Activated CD4-positive, alpha-beta T cell treated with anti-CD3 and anti-CD28 coated beads, Interleukin-2, amount 10 ng/mL, durations not matched to agents 24 days and 14 days (primary cell): ENCODE results near the gene LAGE3. TPM values are rescaled to one million over a fixed set of nuclear protein-coding genes. Genes with fewer than 3 reads are reported as not detected.

ENCODE experiments used
- DNase-seq: peaks from one replicate; pipeline ENCODE4 v3.0.0; 2022
- H3K27ac Mint-ChIP-seq: one replicate; pipeline ENCODE4 v1.8.0; 2022; ENCODE audit warnings: mild to moderate bottlenecking, mixed read lengths
- H3K27me3 Mint-ChIP-seq: one replicate; pipeline ENCODE4 v1.8.0; 2022; ENCODE audit warnings: mixed read lengths
- H3K36me3 Mint-ChIP-seq: one replicate; pipeline ENCODE4 v1.8.0; 2022; ENCODE audit warnings: low read depth, mild to moderate bottlenecking, mixed read lengths
- H3K4me1 Mint-ChIP-seq: one replicate; pipeline ENCODE4 v1.8.0; 2021; ENCODE audit warnings: mixed read lengths
- H3K4me3 Mint-ChIP-seq: one replicate; pipeline ENCODE4 v1.8.0; 2022; ENCODE audit warnings: mild to moderate bottlenecking, moderate library complexity, mixed read lengths
- H3K9me3 Mint-ChIP-seq: one replicate; pipeline ENCODE4 v1.8.0; 2021; ENCODE audit warnings: mixed read lengths
- intact Hi-C: fragments of 100-400 bp; cut with micrococcal nuclease; formaldehyde crosslinking; loops from one replicate; pipeline ENCODE4 v1.15.1; 2023
- total RNA-seq: library from RNA; stranded (reverse); gene quantifications from 2 replicates; pipeline ENCODE4 v1.2.3, GENCODE V29; 2022

The LAGE3 gene
- total RNA-seq, 1 donor from 2014 or later: 53.1 TPM

DNA sequence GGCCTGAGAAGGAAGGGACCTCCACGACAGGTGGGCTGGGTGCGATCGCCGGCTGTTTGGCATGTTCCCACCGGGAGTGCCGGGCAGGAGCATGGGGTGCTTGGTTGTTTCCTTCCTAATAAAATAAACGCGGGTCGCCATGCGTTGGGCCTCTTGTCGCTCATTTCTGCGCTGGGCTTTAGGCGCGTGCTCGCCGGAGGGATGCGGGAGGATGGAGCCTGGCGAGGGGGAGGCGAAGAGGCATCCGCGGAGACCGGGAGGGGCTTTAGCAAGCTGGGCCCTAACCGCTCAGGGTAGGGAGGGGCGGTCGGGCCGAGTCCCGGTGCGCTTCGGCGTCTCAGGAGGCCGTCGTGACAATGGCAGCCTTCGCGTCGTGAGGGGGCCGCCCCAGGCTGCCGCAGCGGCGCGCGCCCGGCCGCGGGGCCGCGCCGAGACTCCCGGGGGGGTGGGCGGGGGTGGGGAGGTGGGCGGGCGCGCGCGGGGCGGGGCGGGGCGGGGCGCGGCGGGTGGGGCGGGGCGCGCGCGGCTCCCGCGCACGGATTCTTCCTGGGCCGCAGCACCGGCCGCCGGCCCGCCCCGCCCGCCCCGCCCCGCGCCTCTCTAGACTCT is 42.6 kb downstream of the LAGE3 start:
- Mint-ChIP-seq H3K9me3 (no peaks in the 10 kb centered on the region), H3K36me3 (peaks cover 35% of the 10 kb centered on the region), H3K4me1 (peaks cover 15% of the 10 kb centered on the region), H3K27me3 (no peaks in the 10 kb centered on the region), H3K27ac (peak overlapping the region; percentile 92), H3K4me3 (peak overlapping the region; percentile 85)
- peak; percentile 84 for DNase-seq
- intact Hi-C loops: loop anchor here (5.0 kb wide), 2 partner anchors 39 to 56 kb away; partner anchors contain the start of genes RPL10 and SLC10A3

DNA sequence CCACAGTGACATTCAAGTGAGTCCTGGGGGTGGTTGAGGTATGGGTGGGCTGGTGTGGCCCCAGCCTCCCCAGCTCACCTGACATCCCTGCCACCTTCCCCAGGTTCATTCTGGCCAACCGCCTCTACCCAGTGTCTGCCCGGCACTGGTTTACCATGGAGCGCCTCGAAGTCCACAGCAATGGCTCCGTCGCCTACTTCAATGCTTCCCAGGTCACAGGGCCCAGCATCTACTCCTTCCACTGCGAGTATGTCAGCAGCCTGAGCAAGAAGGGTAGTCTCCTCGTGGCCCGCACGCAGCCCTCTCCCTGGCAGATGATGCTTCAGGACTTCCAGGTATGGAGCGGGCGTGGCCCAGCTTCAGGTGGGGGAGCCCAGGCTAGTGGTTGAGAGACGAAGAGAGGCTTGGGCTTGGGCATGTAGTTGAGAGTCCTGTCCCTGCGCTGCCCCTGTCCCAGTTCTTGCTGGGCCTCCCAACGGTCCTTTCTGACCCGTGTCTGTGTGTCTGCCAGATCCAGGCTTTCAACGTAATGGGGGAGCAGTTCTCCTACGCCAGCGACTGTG is 43.8 kb downstream of the LAGE3 start:
- no peaks in the 10 kb centered on the region for H3K27me3 Mint-ChIP-seq
- H3K9me3 Mint-ChIP-seq: no peaks in the 10 kb centered on the region
- H3K4me3 Mint-ChIP-seq: no peak overlapping the region
- peaks cover 33% of the 10 kb centered on the region for H3K36me3 Mint-ChIP-seq
- intact Hi-C loops: loop anchor here (5.0 kb wide), 2 partner anchors 38 to 57 kb away; partner anchors contain the start of genes RPL10 and SLC10A3
- peaks cover 20% of the 10 kb centered on the region for H3K4me1 Mint-ChIP-seq
- H3K27ac Mint-ChIP-seq: no peak overlapping the region
- no peak for DNase-seq

DNA sequence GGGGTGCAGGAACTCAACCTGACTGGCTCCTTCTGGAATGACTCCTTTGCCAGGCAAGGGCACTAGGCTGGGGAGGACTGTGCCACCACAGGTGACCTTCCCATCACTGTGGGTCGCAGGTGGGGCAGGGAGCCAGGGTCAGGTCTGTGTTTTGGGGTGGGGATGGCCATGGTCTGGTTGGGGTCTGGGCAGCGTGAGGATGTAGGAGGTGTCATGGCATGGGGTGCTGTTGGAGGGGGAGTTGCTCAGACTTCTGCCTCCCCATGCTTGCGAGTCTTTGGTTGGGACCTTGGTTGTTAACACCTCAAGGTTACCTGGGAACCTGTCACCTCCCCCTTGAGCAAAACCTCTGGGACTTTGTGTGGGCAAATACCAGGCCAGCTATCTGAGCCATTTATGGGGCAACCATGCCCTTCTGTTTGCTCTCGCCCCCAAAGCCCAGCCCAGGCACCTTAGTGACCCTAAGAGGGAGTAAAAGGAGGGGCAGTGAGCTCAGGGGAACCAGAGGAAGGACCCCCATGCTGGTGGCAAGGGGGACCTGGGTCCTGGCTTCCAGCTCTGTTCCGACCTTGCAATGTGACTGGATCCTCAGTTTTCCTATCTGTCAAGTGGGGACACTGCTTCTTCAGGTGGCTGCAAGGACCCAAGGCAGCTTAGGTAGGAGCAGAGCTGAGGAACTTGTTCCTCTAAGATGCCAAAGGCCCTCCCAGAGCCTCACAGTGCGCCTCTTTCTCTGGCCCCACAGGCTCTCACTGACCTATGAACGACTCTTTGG is 44.5 kb downstream of the LAGE3 start:
- Mint-ChIP-seq H3K4me1 (peaks cover 24% of the 10 kb centered on the region), H3K27ac (no peak overlapping the region), H3K9me3 (no peaks in the 10 kb centered on the region), H3K4me3 (no peak overlapping the region), H3K36me3 (peaks cover 30% of the 10 kb centered on the region), H3K27me3 (no peaks in the 10 kb centered on the region)
- no peak for DNase-seq
- intact Hi-C loops: loop anchor here (5.0 kb wide), 2 partner anchors 37 to 58 kb away; partner anchors contain the start of genes RPL10 and SLC10A3

DNA sequence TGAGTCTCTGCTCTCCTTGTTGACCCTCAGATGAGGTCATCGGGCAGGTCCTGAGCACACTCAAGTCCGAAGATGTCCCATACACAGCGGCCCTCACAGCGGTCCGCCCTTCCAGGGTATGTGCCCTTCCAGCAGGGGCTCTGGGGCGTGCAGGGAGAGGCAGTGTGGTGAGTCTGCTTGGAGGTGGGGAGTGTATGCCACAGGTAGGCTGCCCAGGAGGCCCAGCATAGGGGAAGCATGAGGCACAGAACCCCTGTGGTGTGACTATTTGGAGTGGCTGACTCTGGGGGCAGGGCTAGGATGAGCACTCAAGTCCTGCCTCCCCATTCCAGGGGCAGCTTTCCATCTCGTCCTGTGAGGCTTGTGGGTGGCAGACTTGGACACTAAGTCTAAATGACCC is 45.5 kb downstream of the LAGE3 start:
- DNase-seq: no peak
- H3K27me3 Mint-ChIP-seq: no peaks in the 10 kb centered on the region
- intact Hi-C loops: no loop called here

DNA sequence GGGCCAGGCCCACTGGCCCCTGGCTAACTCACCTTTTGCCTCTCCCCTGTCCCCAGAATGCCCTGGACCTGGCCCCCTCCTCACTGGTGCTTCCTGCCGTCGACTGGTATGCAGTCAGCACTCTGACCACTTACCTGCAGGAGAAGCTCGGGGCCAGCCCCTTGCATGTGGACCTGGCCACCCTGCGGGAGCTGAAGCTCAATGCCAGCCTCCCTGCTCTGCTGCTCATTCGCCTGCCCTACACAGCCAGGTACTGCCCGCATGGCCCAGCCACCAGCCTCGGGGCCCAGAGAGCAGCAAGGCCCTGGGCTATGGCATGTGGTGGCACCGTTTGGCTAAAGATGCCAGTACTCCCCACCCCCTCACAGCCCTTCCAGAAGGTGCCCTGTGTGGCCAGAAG is 46.9 kb downstream of the LAGE3 start:
- Mint-ChIP-seq H3K4me3 (no peak overlapping the region), H3K9me3 (no peaks in the 10 kb centered on the region), H3K36me3 (peaks cover 24% of the 10 kb centered on the region), H3K4me1 (peaks cover 25% of the 10 kb centered on the region), H3K27ac (no peak overlapping the region), H3K27me3 (no peaks in the 10 kb centered on the region)
- intact Hi-C loops: no loop called here
- DNase-seq: no peak

More for the DNA sequence above, 45.5 kb downstream of the LAGE3 start:
- Mint-ChIP-seq H3K4me1 (peaks cover 27% of the 10 kb centered on the region), H3K36me3 (peaks cover 28% of the 10 kb centered on the region), H3K9me3 (no peaks in the 10 kb centered on the region), H3K4me3 (no peak overlapping the region), H3K27ac (no peak overlapping the region)

DNA sequence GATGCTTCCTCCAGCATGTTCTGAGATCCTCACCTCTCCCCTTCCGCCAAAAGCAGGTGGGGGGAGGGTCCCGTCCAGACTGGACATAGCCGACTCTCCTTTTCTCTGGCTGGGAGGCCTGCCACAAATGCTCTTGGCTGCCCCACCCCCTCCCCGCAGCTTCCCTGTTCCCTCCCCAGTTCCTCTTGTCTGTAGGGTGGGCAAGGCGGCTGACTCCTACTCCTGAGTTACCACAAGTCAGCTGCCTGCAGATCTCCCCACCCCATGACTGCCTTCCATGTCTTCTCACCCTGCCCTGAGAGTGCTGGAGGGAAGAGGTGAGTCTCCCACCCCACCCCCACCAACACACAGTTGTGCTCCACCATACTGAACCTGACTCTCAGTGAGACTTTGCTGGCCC is 47.7 kb downstream of the LAGE3 start:
- intact Hi-C loops: no loop called here
- Mint-ChIP-seq H3K4me1 (peaks cover 24% of the 10 kb centered on the region), H3K9me3 (no peaks in the 10 kb centered on the region), H3K27ac (peak overlapping the region; percentile 20), H3K27me3 (no peaks in the 10 kb centered on the region), H3K4me3 (peak overlapping the region; percentile 32), H3K36me3 (peaks cover 23% of the 10 kb centered on the region)
- DNase-seq: no peak

DNA sequence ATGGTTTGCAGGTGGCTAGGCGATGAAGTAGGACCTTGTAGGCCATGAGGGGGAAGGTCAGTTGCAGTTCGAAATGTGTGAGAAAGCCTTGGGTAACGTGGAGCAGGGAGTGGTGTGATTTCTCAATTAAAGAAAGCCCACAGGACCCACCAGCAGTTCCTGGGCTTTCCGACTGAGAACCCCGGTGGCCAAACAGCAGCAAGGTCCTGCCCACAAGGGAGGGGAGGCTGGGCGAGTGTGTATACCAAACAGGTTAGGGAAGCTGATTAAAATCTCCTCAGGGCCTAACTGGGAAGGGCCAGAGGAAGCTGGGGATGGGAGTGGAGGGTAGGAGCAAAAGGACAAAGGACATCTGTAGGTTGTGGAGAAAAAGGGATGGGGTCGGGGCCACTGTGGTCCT is 48.2 kb downstream of the LAGE3 start:
- Mint-ChIP-seq H3K4me3 (no peak overlapping the region), H3K9me3 (no peaks in the 10 kb centered on the region), H3K36me3 (peaks cover 19% of the 10 kb centered on the region), H3K27me3 (no peaks in the 10 kb centered on the region), H3K27ac (peak overlapping the region; percentile 81), H3K4me1 (peaks cover 21% of the 10 kb centered on the region)
- no peak for DNase-seq
- intact Hi-C loops: no loop called here

DNA sequence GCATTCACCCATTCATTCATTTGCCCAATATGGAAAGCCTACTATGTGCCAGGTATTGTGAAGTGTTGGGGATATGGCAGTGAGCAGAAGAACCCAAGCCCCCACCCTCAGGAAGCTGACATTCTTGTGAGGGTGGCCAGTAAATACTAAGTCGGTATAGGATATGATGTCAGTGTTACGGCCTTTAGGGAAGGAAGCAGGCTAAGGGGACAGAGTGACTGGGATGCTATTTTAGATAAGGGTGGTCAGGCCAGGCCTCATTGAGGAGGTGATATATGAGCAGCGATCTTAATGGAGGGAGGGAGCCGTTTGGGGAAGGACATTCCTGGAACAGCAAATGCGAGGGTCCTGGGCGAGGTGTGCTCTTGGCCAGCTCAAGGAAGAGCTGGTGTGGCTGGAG is 48.6 kb downstream of the LAGE3 start:
- no peak overlapping the region for H3K4me3 Mint-ChIP-seq
- no peaks in the 10 kb centered on the region for H3K9me3 Mint-ChIP-seq
- H3K4me1 Mint-ChIP-seq: peaks cover 21% of the 10 kb centered on the region
- H3K27me3 Mint-ChIP-seq: no peaks in the 10 kb centered on the region
- H3K27ac Mint-ChIP-seq: peak overlapping the region; percentile 81
- DNase-seq: no peak
- intact Hi-C loops: no loop called here
- H3K36me3 Mint-ChIP-seq: peaks cover 15% of the 10 kb centered on the region

DNA sequence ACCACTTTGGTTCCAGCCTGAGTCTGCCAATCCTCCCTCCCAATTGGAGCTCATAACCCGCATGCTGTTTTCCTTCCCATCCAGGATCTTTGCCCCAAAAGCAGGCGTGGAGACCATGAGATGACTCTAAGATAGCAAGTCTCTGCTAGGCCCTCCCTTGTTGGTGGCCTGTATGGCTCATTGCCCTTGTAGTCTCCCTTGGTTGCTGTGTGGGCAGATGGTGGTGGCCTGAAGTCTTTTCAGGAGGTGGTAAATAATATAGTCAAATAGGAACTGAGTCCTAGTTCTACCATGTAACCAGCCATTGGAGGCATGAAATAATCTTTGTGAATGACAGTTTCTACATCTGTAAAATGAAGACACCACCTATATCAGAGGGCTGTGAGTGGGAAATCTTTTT is 49.4 kb downstream of the LAGE3 start:
- H3K4me3 Mint-ChIP-seq: peak overlapping the region; percentile 84
- intact Hi-C loops: no loop called here
- peak overlapping the region; percentile 73 for H3K27ac Mint-ChIP-seq
- H3K9me3 Mint-ChIP-seq: no peaks in the 10 kb centered on the region
- H3K36me3 Mint-ChIP-seq: peaks cover 15% of the 10 kb centered on the region
- H3K27me3 Mint-ChIP-seq: no peaks in the 10 kb centered on the region
- H3K4me1 Mint-ChIP-seq: peaks cover 21% of the 10 kb centered on the region
- DNase-seq: no peak

DNA sequence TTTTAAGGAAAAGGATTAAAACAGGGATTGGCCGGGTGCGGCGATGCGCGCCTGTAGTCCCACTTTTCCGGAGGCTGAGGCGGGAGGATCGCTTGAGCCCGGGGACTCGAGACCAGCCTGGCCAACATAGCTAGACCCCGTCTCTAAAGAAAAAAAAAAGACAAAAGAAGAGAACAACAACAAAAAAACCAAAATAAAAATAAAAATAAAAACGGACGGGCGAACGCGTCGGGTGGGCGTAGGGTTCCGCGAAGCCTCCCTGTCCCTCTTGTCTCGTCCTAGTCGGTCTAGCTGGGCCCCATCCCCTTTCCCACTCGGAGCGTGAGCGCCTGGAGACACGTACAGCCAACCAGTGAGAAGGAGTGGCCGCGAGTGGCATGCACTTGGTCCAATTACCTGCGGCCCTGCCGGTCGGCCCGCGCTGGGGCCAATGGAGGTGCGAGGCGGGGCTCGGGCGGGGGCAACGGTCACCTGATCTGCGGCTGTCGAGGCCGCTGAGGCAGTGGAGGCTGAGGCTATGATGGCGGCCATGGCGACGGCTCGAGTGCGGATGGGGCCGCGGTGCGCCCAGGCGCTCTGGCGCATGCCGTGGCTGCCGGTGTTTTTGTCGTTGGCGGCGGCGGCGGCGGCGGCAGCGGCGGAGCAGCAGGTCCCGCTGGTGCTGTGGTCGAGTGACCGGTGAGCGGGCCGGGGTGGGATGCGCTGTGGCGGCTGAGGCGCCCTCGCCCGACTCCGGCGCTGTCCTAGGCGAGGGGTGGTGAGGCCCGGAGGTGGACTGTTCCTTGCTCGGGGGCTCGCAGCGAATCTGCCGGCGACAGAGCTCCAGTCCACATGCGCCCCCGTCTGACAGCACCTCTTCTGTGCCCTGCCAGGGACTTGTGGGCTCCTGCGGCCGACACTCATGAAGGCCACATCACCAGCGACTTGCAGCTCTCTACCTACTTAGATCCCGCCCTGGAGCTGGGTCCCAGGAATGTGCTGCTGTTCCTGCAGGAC is 50.6 kb downstream of the LAGE3 start, which contains the start of gene ATP6AP1:
TSS of gene ATP6AP1 (plus strand) at position 502 of the 996 bp plus-strand sequence. CDS start at position 518, 16 bp downstream.
- Mint-ChIP-seq H3K4me1 (peaks cover 25% of the 10 kb centered on the region), H3K4me3 (peak within 1 kb of the TSS; percentile 84), H3K9me3 (no peaks in the 10 kb centered on the region), H3K36me3 (peaks cover 13% of the 10 kb centered on the region), H3K27ac (peak within 1 kb of the TSS; percentile 75), H3K27me3 (no peaks in the 10 kb centered on the region)
- intact Hi-C loops: loop anchor here (1.0 kb wide), 1 partner anchor 16 kb away; no protein-coding TSS in a partner anchor
- DNase-seq: peak; percentile 96

Other genes starting within 250 kb of the LAGE3 start
- gene OPN1MW3, start 221.7 kb downstream of the LAGE3 start, total RNA-seq: not detected in 2 replicates
- not detected in 2 replicates for gene TEX28, start 184.2 kb downstream of the LAGE3 start, total RNA-seq
- not detected in 2 replicates for gene TKTL1, start 183.5 kb downstream of the LAGE3 start, total RNA-seq
- gene FLNA, start 104.6 kb downstream of the LAGE3 start, total RNA-seq: 824 and 840 TPM in 2 replicates
- gene EMD, start 100.0 kb downstream of the LAGE3 start, total RNA-seq: 91.7 and 92.8 TPM in 2 replicates
- 2,338 and 2,364 TPM in 2 replicates for gene RPL10, start 80.9 kb downstream of the LAGE3 start, total RNA-seq
- gene DNASE1L1, start 70.0 kb downstream of the LAGE3 start, total RNA-seq: 13.5 and 13.8 TPM in 2 replicates
- 65.5 and 66.0 TPM in 2 replicates for gene TAFAZZIN, start 67.7 kb downstream of the LAGE3 start, total RNA-seq
- gene ATP6AP1, start 50.6 kb downstream of the LAGE3 start, total RNA-seq: 43.5 and 43.6 TPM in 2 replicates
- gene GDI1, start 42.1 kb downstream of the LAGE3 start, total RNA-seq: 118 and 120 TPM in 2 replicates
- gene FAM50A, start 35.1 kb downstream of the LAGE3 start, total RNA-seq: 85.4 and 85.9 TPM in 2 replicates
- gene PLXNA3, start 21.0 kb downstream of the LAGE3 start, total RNA-seq: 48.3 and 55.9 TPM in 2 replicates
- 54.8 and 57.3 TPM in 2 replicates for gene UBL4A, start 7.3 kb upstream of the LAGE3 start, total RNA-seq
- 18.2 and 20.8 TPM in 2 replicates for gene SLC10A3, start 11.3 kb upstream of the LAGE3 start, total RNA-seq
- gene FAM3A, start 37.0 kb upstream of the LAGE3 start, total RNA-seq: 36.5 and 38.0 TPM in 2 replicates
- 72.5 and 75.0 TPM in 2 replicates for gene G6PD, start 67.6 kb upstream of the LAGE3 start, total RNA-seq
- gene IKBKG, start 68.3 kb upstream of the LAGE3 start, total RNA-seq: 37.7 and 38.8 TPM in 2 replicates
- not detected in 2 replicates for gene CTAG1A, start 105.9 kb upstream of the LAGE3 start, total RNA-seq
- not detected in 2 replicates for gene CTAG1B, start 140.0 kb upstream of the LAGE3 start, total RNA-seq
- gene CTAG2, start 174.3 kb upstream of the LAGE3 start, total RNA-seq: not detected in 2 replicates